ENCODE measurements around the gene RPS3. TPM values are rescaled to one million over a fixed set of nuclear protein-coding genes. Genes with fewer than 3 reads are reported as not detected.

The RPS3 gene
- total RNA-seq, 1 experiment from 2014 or later: 3,765 TPM

DNA sequence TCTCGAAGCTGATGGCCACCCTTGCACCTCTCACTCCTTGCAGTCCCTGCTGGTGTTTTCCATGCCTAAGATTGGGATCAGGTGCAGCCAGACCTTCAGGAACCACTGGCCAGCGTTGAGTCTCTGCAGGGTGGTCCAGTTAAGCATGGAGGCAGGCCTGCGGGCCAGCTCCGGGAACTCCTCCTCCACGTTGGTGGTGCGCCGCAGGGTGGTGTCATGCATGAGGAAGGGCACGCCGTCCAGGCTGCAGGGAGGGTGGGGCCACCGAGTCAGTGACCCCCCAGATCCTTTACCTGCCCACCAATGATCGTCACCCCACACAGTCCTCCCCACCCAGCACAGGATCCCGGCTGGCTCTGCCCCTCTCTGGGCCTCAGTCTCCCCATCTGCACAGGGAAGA, 43.7 kb downstream of the RPS3 start:
- H2BK20ac ChIP-seq (ENCODE audit: low read depth, low read length, poor library complexity, severe bottlenecking): no peak overlapping the region
- peaks cover 8 to 21% of the 10 kb centered on the region in 2 experiments for H3K4me1 Mint-ChIP-seq
- no peaks in the 10 kb centered on the region for H3K79me2 ChIP-seq (ENCODE audit: insufficient read depth, low read length)
- no peaks in the 10 kb centered on the region for H3K23me2 ChIP-seq (ENCODE audit: insufficient read length, low read depth, low read length, poor library complexity, severe bottlenecking)
- H4K20me1 ChIP-seq (ENCODE audit: control insufficient read depth, insufficient read depth, insufficient read length): no peaks in the 10 kb centered on the region
- H3K27me3 ChIP-seq (ENCODE audit: insufficient read depth, low read length): no peaks in the 10 kb centered on the region
- WGBS (ENCODE audit: extremely low coverage, insufficient read length, low lambda C conversion rate): no CpG with 5 or more reads among the region's 12 CpGs
- H3K79me1 ChIP-seq (ENCODE audit: insufficient read depth, low read depth, low read length, poor library complexity, severe bottlenecking): no peaks in the 10 kb centered on the region
- no peak overlapping the region for H3K4me3 Mint-ChIP-seq
- H3K9ac ChIP-seq (ENCODE audit: extremely low read depth, insufficient read length, low read length): no peak overlapping the region
- no peak overlapping the region for H3K4ac ChIP-seq (ENCODE audit: low read depth, low read length)
- H3K27ac Mint-ChIP-seq: no peak overlapping the region
- H3K9me3 Mint-ChIP-seq: no peaks in the 10 kb centered on the region
- no peak overlapping the region for H4K8ac ChIP-seq (replicated peaks; ENCODE audit: insufficient read length, low read depth, low read length)
- no peak overlapping the region for H3K4me2 ChIP-seq (ENCODE audit: insufficient read depth, insufficient read length, low read length)
- TF ChIP-seq, protein P1, sequence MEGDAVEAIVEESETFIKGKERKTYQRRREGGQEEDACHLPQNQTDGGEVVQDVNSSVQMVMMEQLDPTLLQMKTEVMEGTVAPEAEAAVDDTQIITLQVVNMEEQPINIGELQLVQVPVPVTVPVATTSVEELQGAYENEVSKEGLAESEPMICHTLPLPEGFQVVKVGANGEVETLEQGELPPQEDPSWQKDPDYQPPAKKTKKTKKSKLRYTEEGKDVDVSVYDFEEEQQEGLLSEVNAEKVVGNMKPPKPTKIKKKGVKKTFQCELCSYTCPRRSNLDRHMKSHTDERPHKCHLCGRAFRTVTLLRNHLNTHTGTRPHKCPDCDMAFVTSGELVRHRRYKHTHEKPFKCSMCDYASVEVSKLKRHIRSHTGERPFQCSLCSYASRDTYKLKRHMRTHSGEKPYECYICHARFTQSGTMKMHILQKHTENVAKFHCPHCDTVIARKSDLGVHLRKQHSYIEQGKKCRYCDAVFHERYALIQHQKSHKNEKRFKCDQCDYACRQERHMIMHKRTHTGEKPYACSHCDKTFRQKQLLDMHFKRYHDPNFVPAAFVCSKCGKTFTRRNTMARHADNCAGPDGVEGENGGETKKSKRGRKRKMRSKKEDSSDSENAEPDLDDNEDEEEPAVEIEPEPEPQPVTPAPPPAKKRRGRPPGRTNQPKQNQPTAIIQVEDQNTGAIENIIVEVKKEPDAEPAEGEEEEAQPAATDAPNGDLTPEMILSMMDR (conservative IDR thresholded peaks at IDR 0.05): no peak
- no peak overlapping the region for H3K27ac ChIP-seq (ENCODE audit: insufficient read length, low read depth, low read length)
- H4K5ac ChIP-seq (ENCODE audit: insufficient read length, low read depth, low read length): no peak overlapping the region
- H2BK12ac ChIP-seq (ENCODE audit: insufficient read length, low read depth, low read length): no peak overlapping the region
- peaks cover 11% of the 10 kb centered on the region for H3K27me3 Mint-ChIP-seq (ENCODE audit: low read depth)
- H3K9me3 ChIP-seq (ENCODE audit: control insufficient read depth, low read depth, low read length): no peaks in the 10 kb centered on the region
- H4K91ac ChIP-seq (ENCODE audit: insufficient read length, low read depth, low read length): no peak overlapping the region
- no peak for DNase-seq
- H3K14ac ChIP-seq (ENCODE audit: insufficient read depth, low read length): no peak overlapping the region
- no peak overlapping the region for H2BK15ac ChIP-seq (ENCODE audit: low read depth, low read length)
- no peak overlapping the region for H2BK5ac ChIP-seq (ENCODE audit: insufficient read length, low read length)
- no peak overlapping the region for H2AK5ac ChIP-seq (ENCODE audit: insufficient read length, low read length)
- H2AFZ ChIP-seq (ENCODE audit: low read length): no peak overlapping the region
- no peak overlapping the region for H3K18ac ChIP-seq (ENCODE audit: insufficient read length, low read depth, low read length)
- no peak overlapping the region for H2BK120ac ChIP-seq (ENCODE audit: low read depth, low read length, poor library complexity, severe bottlenecking)
- no peak overlapping the region for H3K56ac ChIP-seq (ENCODE audit: insufficient read length, low read depth, low read length)
- no peaks in the 10 kb centered on the region for H3K36me3 Mint-ChIP-seq (ENCODE audit: insufficient read depth in 1 of 3, low read depth in 3 of 3)
- H3T11ph ChIP-seq (ENCODE audit: low read length): no peak overlapping the region
- no peaks in the 10 kb centered on the region; the same call in 1 of the 2 replicates for H3K4me1 ChIP-seq (ENCODE audit: insufficient read depth, low read length)
- no peak overlapping the region for H3K23ac ChIP-seq (ENCODE audit: insufficient read length, low read depth, low read length)
